ENCODE measurements around the gene TTLL12. TPM values are rescaled to one million over a fixed set of nuclear protein-coding genes. Genes with fewer than 3 reads are reported as not detected.

TTLL12 gene
- total and polyA plus RNA-seq, 2 experiments from 2014 or later = 45.9 to 62.7 TPM

DNA sequence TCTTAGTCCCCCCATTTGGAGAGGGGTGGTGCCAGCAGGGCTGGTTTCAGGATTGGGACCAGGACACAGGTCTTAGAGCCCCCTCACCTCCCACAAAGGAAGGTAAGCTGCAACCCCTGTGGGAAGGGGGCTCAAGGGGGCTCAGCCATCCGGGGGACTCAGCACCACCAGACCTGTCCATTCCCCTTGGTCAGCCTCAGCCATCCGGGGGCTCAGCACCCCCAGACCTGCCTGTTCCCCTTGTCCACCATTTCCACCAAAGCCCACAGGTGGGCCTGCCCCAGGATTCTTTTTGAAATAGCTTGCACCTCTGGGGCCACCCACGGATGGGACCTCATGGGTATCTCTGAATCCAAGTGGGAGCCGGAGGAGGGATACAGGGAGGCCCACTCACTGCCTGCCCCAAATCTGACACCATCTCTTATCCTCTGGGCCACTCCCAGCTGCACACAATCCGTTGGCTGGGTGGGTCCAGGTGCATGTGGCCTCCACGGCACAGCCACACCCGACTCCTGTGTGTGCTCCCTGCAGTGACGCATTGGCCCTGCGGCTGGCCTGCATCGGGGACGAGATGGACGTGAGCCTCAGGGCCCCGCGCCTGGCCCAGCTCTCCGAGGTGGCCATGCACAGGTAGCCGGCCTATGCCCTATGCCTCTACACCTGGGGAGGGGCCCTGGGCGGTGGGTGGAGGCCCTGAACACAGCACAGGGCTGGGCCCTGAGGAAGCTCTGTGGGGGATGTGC, 59.6 kb downstream of the TTLL12 start:
- peaks cover 7% of the 10 kb centered on the region for H3K4me1 ChIP-seq (ENCODE audit: low read depth)
- no peak overlapping the region for H3K27ac ChIP-seq
- TF ChIP-seq CTCF (IDR thresholded peaks at IDR 0.05; ENCODE audit: low read depth, low read length) = no peak
- no peaks in the 10 kb centered on the region for H3K9me3 ChIP-seq (ENCODE audit: low read depth)
- no peaks in the 10 kb centered on the region for H3K27me3 ChIP-seq
- H3K36me3 ChIP-seq = peaks cover 5% of the 10 kb centered on the region
- H3K4me3 ChIP-seq = no peak overlapping the region
- no peak for DNase-seq (ENCODE audit: low read depth in 1 of 2, low spot score in 1 of 2)

DNA sequence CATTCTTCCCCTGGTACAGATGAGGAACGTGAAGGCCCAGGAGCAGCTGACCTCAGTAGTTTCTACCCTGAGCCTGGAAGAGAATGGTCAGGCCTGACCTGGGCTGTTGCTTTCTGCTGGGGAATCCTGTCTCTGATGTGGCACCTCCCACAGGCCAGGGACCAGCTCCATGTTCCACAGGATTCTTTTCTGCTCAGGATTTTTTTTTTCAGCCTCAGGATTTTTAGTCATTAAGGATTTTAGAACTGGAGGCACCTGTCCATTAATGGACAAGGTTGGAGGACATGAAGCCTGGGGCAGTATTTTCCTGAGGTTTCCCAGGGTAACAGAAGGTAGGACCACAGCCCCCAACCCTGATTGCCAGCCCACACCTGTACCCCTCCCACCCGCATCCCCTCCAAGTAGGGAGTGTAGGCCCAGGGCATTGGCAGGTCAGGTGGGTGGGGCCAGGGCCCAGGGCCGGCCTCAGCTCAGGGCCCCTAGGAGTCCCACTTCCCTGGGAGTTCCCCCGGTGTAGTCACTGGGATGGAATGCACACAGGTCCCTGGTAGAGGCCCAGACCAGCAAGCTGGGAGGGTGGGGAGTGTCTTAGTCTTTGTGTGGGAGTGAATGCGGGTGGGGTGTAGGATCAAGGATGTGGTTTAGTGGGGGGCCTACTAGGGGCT, 60.3 kb downstream of the TTLL12 start:
- Histone ChIP-seq H3K27me3 (no peaks in the 10 kb centered on the region), H3K9me3 (ENCODE audit: low read depth) (no peaks in the 10 kb centered on the region), H3K4me3 (no peak overlapping the region), H3K27ac (no peak overlapping the region), H3K36me3 (no peaks in the 10 kb centered on the region), H3K4me1 (ENCODE audit: low read depth) (peaks cover 7% of the 10 kb centered on the region)
- TF ChIP-seq CTCF (IDR thresholded peaks at IDR 0.05; ENCODE audit: low read depth, low read length) = no peak
- peak in 1 of 2 donors; percentile 67 for DNase-seq (ENCODE audit: low read depth in 1 of 2, low spot score in 1 of 2)

DNA sequence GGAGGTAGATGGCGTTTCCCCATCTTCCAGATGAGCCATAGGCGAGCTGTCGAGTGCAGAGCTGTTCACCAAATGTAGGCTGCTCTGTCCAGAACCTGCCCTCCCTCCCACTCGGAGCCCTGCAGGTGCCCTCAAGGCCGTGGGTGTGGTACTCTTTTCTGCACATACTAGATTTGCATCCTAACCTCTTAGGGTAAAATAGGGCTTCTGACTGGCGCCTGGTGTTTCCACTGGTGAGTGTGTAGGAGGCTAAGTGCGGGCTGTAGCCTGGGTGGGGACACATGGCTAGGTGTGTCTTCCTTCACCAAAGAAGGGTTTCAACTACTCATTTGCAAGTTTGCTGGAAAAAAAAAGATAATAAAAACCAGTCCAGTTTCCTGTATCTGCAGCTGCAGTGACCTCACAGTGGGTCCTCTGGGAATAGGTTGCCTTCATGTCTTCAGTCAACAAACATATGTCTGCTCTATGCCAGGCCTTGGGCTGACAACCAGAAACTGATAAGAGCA, 67.9 kb downstream of the TTLL12 start:
- Histone ChIP-seq H3K36me3 (no peaks in the 10 kb centered on the region), H3K27ac (no peak overlapping the region), H3K4me3 (no peak overlapping the region), H3K27me3 (no peaks in the 10 kb centered on the region), H3K4me1 (ENCODE audit: low read depth) (no peaks in the 10 kb centered on the region), H3K9me3 (ENCODE audit: low read depth) (no peaks in the 10 kb centered on the region)
- peak; percentile 29 to 36 for DNase-seq (ENCODE audit: low read depth in 1 of 2, low spot score in 1 of 2)
- TF ChIP-seq CTCF (IDR thresholded peaks at IDR 0.05; ENCODE audit: low read depth, low read length) = no peak

GRCh38 chr22:43118024-43118849, 68.7 kb downstream of the TTLL12 start:
- TF ChIP-seq CTCF (IDR thresholded peaks at IDR 0.05; ENCODE audit: low read depth, low read length) = no peak
- Histone ChIP-seq H3K27ac (no peak overlapping the region), H3K27me3 (no peaks in the 10 kb centered on the region), H3K36me3 (no peaks in the 10 kb centered on the region), H3K4me1 (ENCODE audit: low read depth) (no peaks in the 10 kb centered on the region), H3K4me3 (no peak overlapping the region), H3K9me3 (ENCODE audit: low read depth) (no peaks in the 10 kb centered on the region)
- no peak for DNase-seq (ENCODE audit: low read depth in 1 of 2, low spot score in 1 of 2)

GRCh38 chr22:43116932-43117331, 70.0 kb downstream of the TTLL12 start:
- no peaks in the 10 kb centered on the region for H3K36me3 ChIP-seq
- DNase-seq (ENCODE audit: low read depth in 1 of 2, low spot score in 1 of 2) = no peak
- no peak for TF ChIP-seq CTCF (IDR thresholded peaks at IDR 0.05; ENCODE audit: low read depth, low read length)
- no peak overlapping the region for H3K27ac ChIP-seq
- H3K4me1 ChIP-seq (ENCODE audit: low read depth) = no peaks in the 10 kb centered on the region
- H3K4me3 ChIP-seq = no peak overlapping the region
- no peaks in the 10 kb centered on the region for H3K9me3 ChIP-seq (ENCODE audit: low read depth)
- peaks cover 3% of the 10 kb centered on the region for H3K27me3 ChIP-seq
